GM23338 (cell line): Measurements from ENCODE around the gene MSL1.

ENCODE experiments used
- CTCF ChIP-seq, 2 experiments: fragments of 200-600 bp in 1 of 2; sonication (generic) in 1 of 2; conservative IDR thresholded peaks; 2 replicates each; pipeline versions ENCODE4 v1.5.1 to v1.6.1; 2016 to 2017; ENCODE audit warnings: antibody characterized with exemption in 2 of 2, low read depth in 2 of 2, mild to moderate bottlenecking in 2 of 2, moderate library complexity in 1 of 2
- ETS1 ChIP-seq: IDR thresholded peaks from 2 replicates; pipeline ENCODE4 v1.6.1; 2016; ENCODE audit warnings: antibody characterized with exemption
- EZH2phosphoT487 ChIP-seq: fragments of 200-600 bp; sonication (generic); IDR thresholded peaks from one replicate; pipeline ENCODE4 v1.8.1; 2018; ENCODE audit warnings: antibody characterized with exemption; ENCODE audit not compliant: unreplicated experiment

- TF ChIP-seq EZH2phosphoT487 (no peak), CTCF (conservative IDR thresholded peaks at IDR 0.05; ENCODE audit: low read depth in 2 of 2) (no peak), ETS1 (no peak)
Observed at GRCh38 chr17:40134184-40134583, 12.4 kb downstream of the MSL1 start.
